ENCODE measurements around the gene CFAP100.

The CFAP100 gene

GRCh38 chr3:126464997-126465396 lies 70.3 kb downstream of the CFAP100 start:
- peaks cover under 1 to 97% of the 10 kb centered on the region in 2 experiments; a peak in 2 of 3 replicates for H3K36me3 ChIP-seq (ENCODE audit: control insufficient read depth in 2 of 2, insufficient read depth in 1 of 2, low read length in 2 of 2)
- POLR2A ChIA-PET, result no interaction called here
- CTCF ChIA-PET, result no interaction called here
- TF ChIP-seq ZFP37 (tag by site-specific recombination; IDR thresholded peaks at IDR 0.05), result no peak
- no peak for TF ChIP-seq GLI4 (tag by site-specific recombination; IDR thresholded peaks at IDR 0.05)
- TF ChIP-seq PRDM6 (tag by site-specific recombination; IDR thresholded peaks at IDR 0.05), result no peak
- no peak for TF ChIP-seq ZNF747 (tag by site-specific recombination; IDR thresholded peaks at IDR 0.05)
- TF ChIP-seq ZNF394 (tag by site-specific recombination; IDR thresholded peaks at IDR 0.05; ENCODE audit: borderline replicate concordance), result no peak
- TF ChIP-seq ZNF600 (tag by site-specific recombination; IDR thresholded peaks at IDR 0.05), result no peak
- TF ChIP-seq ZNF423 (tag by site-specific recombination; IDR thresholded peaks at IDR 0.05), result no peak
- TF ChIP-seq HOXC10 (CRISPR knock-in tag; IDR thresholded peaks at IDR 0.05), result no peak
- TF ChIP-seq ZNF549 (tag by site-specific recombination; IDR thresholded peaks at IDR 0.05), result no peak
- TF ChIP-seq ZNF280D (tag by site-specific recombination; IDR thresholded peaks at IDR 0.05), result no peak
- TF ChIP-seq SP3 (tag by site-specific recombination; IDR thresholded peaks at IDR 0.05), result no peak
- no peaks in the 10 kb centered on the region for H3K4me1 ChIP-seq (ENCODE audit: control insufficient read depth, insufficient read depth, low read length)
- H3K27ac ChIP-seq (ENCODE audit: extremely low read depth, low read depth, low read length), result no peak overlapping the region
- no peaks in the 10 kb centered on the region for H3K9me3 ChIP-seq (ENCODE audit: control insufficient read depth, insufficient read depth, low read depth, low read length)
- H3K4me3 ChIP-seq (ENCODE audit: low read depth, low read length), result no peak overlapping the region

GRCh38 chr3:126465928-126466544 lies 71.3 kb downstream of the CFAP100 start:
- Histone ChIP-seq H3K4me1 (ENCODE audit: control insufficient read depth, insufficient read depth, low read length) (no peaks in the 10 kb centered on the region), H3K9me3 (ENCODE audit: control insufficient read depth, insufficient read depth, low read depth, low read length) (no peaks in the 10 kb centered on the region), H3K27ac (ENCODE audit: extremely low read depth, low read depth, low read length) (no peak overlapping the region), H3K4me3 (ENCODE audit: low read depth, low read length) (no peak overlapping the region), H3K36me3 (ENCODE audit: control insufficient read depth in 2 of 2, insufficient read depth in 1 of 2, low read length in 2 of 2) (peaks cover 8 to 98% of the 10 kb centered on the region in 2 experiments; a peak in 2 of 3 replicates)
- ChIA-PET POLR2A (no interaction called here), CTCF (interaction anchor here (0.8 kb wide), 1 partner anchor 52 kb away, joined by 3 read pairs; no protein-coding TSS in a partner anchor)
- TF ChIP-seq ZBTB10 (tag by site-specific recombination; IDR thresholded peaks at IDR 0.05), result no peak
- TF ChIP-seq ZIC2 (tag by site-specific recombination; IDR thresholded peaks at IDR 0.05), result peak; percentile 42
- TF ChIP-seq ZNF776 (tag by site-specific recombination; IDR thresholded peaks at IDR 0.05; ENCODE audit: borderline replicate concordance), result no peak
